Neural progenitor cell (in vitro differentiated cells): Measurements from ENCODE around the gene UROC1. TPM values are rescaled to one million over a fixed set of nuclear protein-coding genes. Genes with fewer than 3 reads are reported as not detected.

Source experiments
- DNase-seq: peaks from one replicate; pipeline ENCODE4 v3.0.0-alpha.2; 2016; ENCODE audit warnings: low spot score
- H2AFZ ChIP-seq: fragments of 200-600 bp; sonication (generic); replicated peaks from 2 replicates; pipeline ENCODE4 v1.6.1; 2016; ENCODE audit warnings: antibody characterized with exemption
- H3F3A ChIP-seq: fragments of 200-600 bp; sonication (generic); 2 replicates; pipeline ENCODE4 v1.6.1; 2016; ENCODE audit warnings: antibody characterized with exemption, low read depth
- H3K27ac ChIP-seq: fragments of 200-600 bp; sonication (generic); 2 replicates; pipeline ENCODE4 v1.5.1; 2016; ENCODE audit warnings: mild to moderate bottlenecking
- H3K27me3 ChIP-seq: fragments of 200-600 bp; sonication (generic); 2 replicates; pipeline ENCODE4 v1.6.1; 2016; ENCODE audit warnings: mild to moderate bottlenecking, moderate library complexity
- H3K36me3 ChIP-seq: fragments of 200-600 bp; sonication (generic); 2 replicates; pipeline ENCODE4 v1.5.1; 2016
- H3K4me1 ChIP-seq: fragments of 200-600 bp; sonication (generic); 2 replicates; pipeline ENCODE4 v1.6.1; 2016; ENCODE audit warnings: mixed run types
- H3K4me2 ChIP-seq: fragments of 200-600 bp; sonication (generic); 2 replicates; pipeline ENCODE4 v1.6.1; 2016
- H3K4me3 ChIP-seq: fragments of 200-600 bp; sonication (generic); 2 replicates; pipeline ENCODE4 v1.5.1; 2016
- H3K79me2 ChIP-seq: fragments of 200-600 bp; sonication (generic); 2 replicates; pipeline ENCODE4 v1.6.1; 2016; ENCODE audit warnings: low read depth
- H3K9ac ChIP-seq: fragments of 200-600 bp; sonication (generic); 2 replicates; pipeline ENCODE4 v1.6.1; 2016
- H3K9me3 ChIP-seq: fragments of 200-600 bp; sonication (generic); 2 replicates; pipeline ENCODE4 v1.5.1; 2016; ENCODE audit warnings: low read depth
- H4K20me1 ChIP-seq: fragments of 200-600 bp; sonication (generic); 2 replicates; pipeline ENCODE4 v1.6.1; 2016; ENCODE audit warnings: low read depth
- H3K27ac Mint-ChIP-seq: 3 replicates; pipeline ENCODE4 v1.8.0; 2021; ENCODE audit warnings: mixed read lengths
- H3K27me3 Mint-ChIP-seq: 2 replicates; pipeline ENCODE4 v1.8.0; 2022; ENCODE audit warnings: low read depth, mild to moderate bottlenecking, inconsistent platforms, moderate library complexity, mixed read lengths; ENCODE audit not compliant: insufficient read depth
- H3K36me3 Mint-ChIP-seq: 3 replicates; pipeline ENCODE4 v1.8.0; 2021; ENCODE audit warnings: mixed read lengths
- H3K4me1 Mint-ChIP-seq: 3 replicates; pipeline ENCODE4 v1.8.0; 2021; ENCODE audit warnings: mixed read lengths
- H3K4me3 Mint-ChIP-seq: 3 replicates; pipeline ENCODE4 v1.8.0; 2021; ENCODE audit warnings: mild to moderate bottlenecking, moderate library complexity, mixed read lengths
- H3K9me3 Mint-ChIP-seq: 3 replicates; pipeline ENCODE4 v1.8.0; 2020; ENCODE audit warnings: mixed read lengths
- EZH2 ChIP-seq: fragments of 200-600 bp; sonication (generic); IDR thresholded peaks from 2 replicates; pipeline ENCODE4 v1.6.1; 2017; ENCODE audit warnings: antibody characterized with exemption, mild to moderate bottlenecking, moderate library complexity
- EZH2phosphoT487 ChIP-seq: fragments of 200-600 bp; sonication (generic); IDR thresholded peaks from 2 replicates; pipeline ENCODE4 v1.6.1; 2017; ENCODE audit warnings: antibody characterized with exemption
- total RNA-seq: library from RNA; depleted of rRNA; stranded (reverse); fragments of >200 nt; gene quantifications from 2 replicates; pipeline ENCODE4 v1.2.3, GENCODE V29; 2015; ENCODE audit warnings: low replicate concordance
- TF ChIP-seq, protein P1 (sequence below): fragments of 200-600 bp; sonication (generic); IDR thresholded peaks from 2 replicates; pipeline ENCODE4 v1.5.1; 2017; ENCODE audit warnings: antibody characterized with exemption, mild to moderate bottlenecking

Gene UROC1
- total RNA-seq, 1 donor from 2014 or later = not detected

GRCh38 chr3:126459111-126459762, 58.3 kb downstream of the UROC1 start:
- peaks cover 11% of the 10 kb centered on the region for H3K36me3 ChIP-seq
- no peaks in the 10 kb centered on the region for H3F3A ChIP-seq
- no peak for DNase-seq
- H3K27me3 Mint-ChIP-seq = no peaks in the 10 kb centered on the region
- H3K79me2 ChIP-seq = peaks cover 23% of the 10 kb centered on the region
- H3K9ac ChIP-seq = no peak overlapping the region
- H3K4me1 Mint-ChIP-seq = peaks cover 18% of the 10 kb centered on the region
- H3K36me3 Mint-ChIP-seq = peaks cover 36% of the 10 kb centered on the region
- no peak for TF ChIP-seq EZH2
- H2AFZ ChIP-seq = no peak overlapping the region
- peaks cover 18% of the 10 kb centered on the region for H4K20me1 ChIP-seq
- H3K4me3 ChIP-seq = no peak overlapping the region
- no peak overlapping the region for H3K27ac Mint-ChIP-seq
- no peaks in the 10 kb centered on the region for H3K4me1 ChIP-seq
- H3K9me3 Mint-ChIP-seq = no peaks in the 10 kb centered on the region
- H3K4me2 ChIP-seq = no peak overlapping the region
- H3K27me3 ChIP-seq = no peaks in the 10 kb centered on the region
- H3K9me3 ChIP-seq = no peaks in the 10 kb centered on the region
- H3K27ac ChIP-seq = no peak overlapping the region
- no peak overlapping the region for H3K4me3 Mint-ChIP-seq

DNA sequence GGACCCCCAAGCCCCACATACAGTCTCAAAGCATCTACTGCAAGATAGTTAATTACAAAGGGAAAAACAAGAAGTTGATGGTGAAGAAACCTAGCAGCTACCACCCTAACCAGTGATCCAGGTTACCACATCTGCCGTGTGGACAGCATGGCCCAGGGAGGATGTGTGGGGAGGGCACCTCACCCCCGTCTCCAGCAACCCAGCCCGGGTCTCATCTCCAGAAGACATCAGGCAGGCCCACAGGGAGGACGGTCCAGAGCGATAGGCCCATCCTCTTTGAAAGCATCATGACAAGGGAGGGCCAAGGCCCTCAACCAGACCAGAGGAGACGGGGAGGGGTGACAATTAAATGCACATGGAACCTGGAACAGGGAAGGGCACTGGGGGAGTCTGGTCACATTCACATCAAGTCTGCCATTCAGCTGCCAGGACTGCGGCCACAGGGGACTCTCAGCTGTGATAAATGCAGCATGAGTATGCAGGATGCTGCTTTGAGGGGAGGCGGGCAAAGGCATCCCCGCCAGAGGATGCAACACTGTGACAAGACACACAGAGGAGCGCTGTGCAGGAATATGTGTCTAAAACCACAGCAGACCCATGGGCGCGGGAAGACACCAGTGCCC, 60.7 kb downstream of the UROC1 start:
- Mint-ChIP-seq H3K4me1 (peaks cover 19% of the 10 kb centered on the region), H3K4me3 (no peak overlapping the region)
- TF ChIP-seq EZH2 (no peak), EZH2phosphoT487 (no peak)
- TF ChIP-seq, protein P1, sequence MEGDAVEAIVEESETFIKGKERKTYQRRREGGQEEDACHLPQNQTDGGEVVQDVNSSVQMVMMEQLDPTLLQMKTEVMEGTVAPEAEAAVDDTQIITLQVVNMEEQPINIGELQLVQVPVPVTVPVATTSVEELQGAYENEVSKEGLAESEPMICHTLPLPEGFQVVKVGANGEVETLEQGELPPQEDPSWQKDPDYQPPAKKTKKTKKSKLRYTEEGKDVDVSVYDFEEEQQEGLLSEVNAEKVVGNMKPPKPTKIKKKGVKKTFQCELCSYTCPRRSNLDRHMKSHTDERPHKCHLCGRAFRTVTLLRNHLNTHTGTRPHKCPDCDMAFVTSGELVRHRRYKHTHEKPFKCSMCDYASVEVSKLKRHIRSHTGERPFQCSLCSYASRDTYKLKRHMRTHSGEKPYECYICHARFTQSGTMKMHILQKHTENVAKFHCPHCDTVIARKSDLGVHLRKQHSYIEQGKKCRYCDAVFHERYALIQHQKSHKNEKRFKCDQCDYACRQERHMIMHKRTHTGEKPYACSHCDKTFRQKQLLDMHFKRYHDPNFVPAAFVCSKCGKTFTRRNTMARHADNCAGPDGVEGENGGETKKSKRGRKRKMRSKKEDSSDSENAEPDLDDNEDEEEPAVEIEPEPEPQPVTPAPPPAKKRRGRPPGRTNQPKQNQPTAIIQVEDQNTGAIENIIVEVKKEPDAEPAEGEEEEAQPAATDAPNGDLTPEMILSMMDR = no peak

GRCh38 chr3:126456211-126456610, 61.4 kb downstream of the UROC1 start:
- TF ChIP-seq, protein P1 = no peak
- TF ChIP-seq EZH2 (no peak), EZH2phosphoT487 (no peak)
- H3K4me1 Mint-ChIP-seq = peaks cover 19% of the 10 kb centered on the region
- Histone ChIP-seq H3K4me2 (no peak overlapping the region), H3K4me3 (no peak overlapping the region), H3K9me3 (no peaks in the 10 kb centered on the region), H4K20me1 (peaks cover 18% of the 10 kb centered on the region), H3K9ac (no peak overlapping the region), H3K27ac (no peak overlapping the region), H3K27me3 (no peaks in the 10 kb centered on the region), H2AFZ (no peak overlapping the region), H3K4me1 (no peaks in the 10 kb centered on the region), H3K36me3 (peaks cover 6% of the 10 kb centered on the region), H3F3A (no peaks in the 10 kb centered on the region), H3K79me2 (peaks cover 21% of the 10 kb centered on the region)
- no peaks in the 10 kb centered on the region for H3K9me3 Mint-ChIP-seq
- H3K4me3 Mint-ChIP-seq = no peak overlapping the region
- H3K36me3 Mint-ChIP-seq = peaks cover 37% of the 10 kb centered on the region
- H3K27ac Mint-ChIP-seq = no peak overlapping the region
- H3K27me3 Mint-ChIP-seq = no peaks in the 10 kb centered on the region
- no peak for DNase-seq

More for the DNA sequence above, 60.7 kb downstream of the UROC1 start:
- no peak for DNase-seq
- H3F3A ChIP-seq = no peaks in the 10 kb centered on the region
- peaks cover 9% of the 10 kb centered on the region for H3K36me3 ChIP-seq
- H3K79me2 ChIP-seq = peaks cover 25% of the 10 kb centered on the region
- no peaks in the 10 kb centered on the region for H3K9me3 ChIP-seq
- H3K9ac ChIP-seq = no peak overlapping the region
- no peak overlapping the region for H2AFZ ChIP-seq
- no peak overlapping the region for H3K27ac ChIP-seq
- Mint-ChIP-seq H3K36me3 (peaks cover 38% of the 10 kb centered on the region), H3K9me3 (no peaks in the 10 kb centered on the region), H3K27ac (no peak overlapping the region), H3K27me3 (no peaks in the 10 kb centered on the region)
- H3K4me3 ChIP-seq = no peak overlapping the region
- H3K4me2 ChIP-seq = no peak overlapping the region
- no peaks in the 10 kb centered on the region for H3K27me3 ChIP-seq
- H3K4me1 ChIP-seq = no peaks in the 10 kb centered on the region
- peaks cover 18% of the 10 kb centered on the region for H4K20me1 ChIP-seq
